ENCODE measurements around the gene ATP6V1B1.

Gene ATP6V1B1

DNA sequence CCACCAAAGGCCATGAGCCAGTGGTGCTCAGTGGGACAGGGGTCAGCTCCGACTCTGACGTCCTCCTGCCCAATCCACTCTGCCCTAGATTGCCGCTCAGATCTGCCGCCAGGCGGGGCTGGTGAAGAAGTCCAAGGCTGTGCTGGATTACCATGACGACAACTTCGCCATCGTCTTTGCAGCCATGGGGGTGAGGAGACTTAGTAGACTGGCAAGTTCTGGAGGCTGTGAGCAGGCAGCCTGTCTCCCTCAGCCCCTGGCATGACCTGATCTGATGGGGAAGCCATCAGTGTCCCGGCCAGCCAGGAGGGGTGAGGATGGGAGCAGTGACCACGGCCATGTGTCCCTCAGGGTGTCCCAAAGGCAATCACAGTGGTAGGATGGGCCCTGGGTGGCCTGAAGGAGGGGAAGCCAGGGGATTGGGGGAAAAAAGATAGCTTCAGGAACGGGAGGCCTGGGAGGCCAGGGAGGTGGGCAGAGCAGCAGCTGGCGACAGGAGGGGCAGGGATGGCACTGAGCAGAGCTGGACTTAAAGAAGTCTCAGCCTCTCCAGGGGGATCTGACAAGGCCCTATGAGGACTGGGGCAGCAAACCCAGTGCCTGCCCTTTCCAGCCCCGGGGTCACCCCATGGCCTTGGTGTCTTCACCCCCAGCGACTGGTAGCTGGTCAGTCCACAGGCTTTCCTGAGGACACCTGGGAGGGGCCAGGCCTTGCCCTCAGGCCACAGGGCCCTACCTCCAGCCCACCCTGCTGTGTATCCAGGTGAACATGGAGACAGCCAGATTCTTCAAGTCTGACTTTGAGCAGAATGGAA, 25.3 kb downstream of the ATP6V1B1 start:
- Histone ChIP-seq H3K9me2 (replicated peaks; ENCODE audit: control insufficient read depth, low read length) (no peaks in the 10 kb centered on the region), H3K4me1 (ENCODE audit: control insufficient read depth, low read length) (peaks cover 12% of the 10 kb centered on the region), H3K4me3 (ENCODE audit: low read length) (no peak overlapping the region), H3F3A (ENCODE audit: control insufficient read depth, insufficient read depth) (no peaks in the 10 kb centered on the region), H4K20me1 (ENCODE audit: control insufficient read depth, insufficient read depth, low read depth, low read length) (no peaks in the 10 kb centered on the region), H3K27ac (ENCODE audit: low read depth, low read length) (no peak overlapping the region), H3K79me2 (ENCODE audit: control insufficient read depth, low read length) (no peaks in the 10 kb centered on the region), H3K36me3 (ENCODE audit: control insufficient read depth, low read length) (no peaks in the 10 kb centered on the region), H3K27me3 (ENCODE audit: control insufficient read depth, low read length) (no peaks in the 10 kb centered on the region), H3K4me2 (ENCODE audit: low read length) (no peak overlapping the region), H3K9me3 (ENCODE audit: control insufficient read depth, insufficient read depth, low read length) (no peaks in the 10 kb centered on the region)
- TF ChIP-seq, protein P1, sequence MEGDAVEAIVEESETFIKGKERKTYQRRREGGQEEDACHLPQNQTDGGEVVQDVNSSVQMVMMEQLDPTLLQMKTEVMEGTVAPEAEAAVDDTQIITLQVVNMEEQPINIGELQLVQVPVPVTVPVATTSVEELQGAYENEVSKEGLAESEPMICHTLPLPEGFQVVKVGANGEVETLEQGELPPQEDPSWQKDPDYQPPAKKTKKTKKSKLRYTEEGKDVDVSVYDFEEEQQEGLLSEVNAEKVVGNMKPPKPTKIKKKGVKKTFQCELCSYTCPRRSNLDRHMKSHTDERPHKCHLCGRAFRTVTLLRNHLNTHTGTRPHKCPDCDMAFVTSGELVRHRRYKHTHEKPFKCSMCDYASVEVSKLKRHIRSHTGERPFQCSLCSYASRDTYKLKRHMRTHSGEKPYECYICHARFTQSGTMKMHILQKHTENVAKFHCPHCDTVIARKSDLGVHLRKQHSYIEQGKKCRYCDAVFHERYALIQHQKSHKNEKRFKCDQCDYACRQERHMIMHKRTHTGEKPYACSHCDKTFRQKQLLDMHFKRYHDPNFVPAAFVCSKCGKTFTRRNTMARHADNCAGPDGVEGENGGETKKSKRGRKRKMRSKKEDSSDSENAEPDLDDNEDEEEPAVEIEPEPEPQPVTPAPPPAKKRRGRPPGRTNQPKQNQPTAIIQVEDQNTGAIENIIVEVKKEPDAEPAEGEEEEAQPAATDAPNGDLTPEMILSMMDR (IDR thresholded peaks at IDR 0.05; ENCODE audit: low read depth, low read length, poor library complexity, severe bottlenecking) = no peak
- TF ChIP-seq EZH2phosphoT487 (IDR thresholded peaks at IDR 0.05; ENCODE audit: borderline replicate concordance, low read length) = no peak

DNA sequence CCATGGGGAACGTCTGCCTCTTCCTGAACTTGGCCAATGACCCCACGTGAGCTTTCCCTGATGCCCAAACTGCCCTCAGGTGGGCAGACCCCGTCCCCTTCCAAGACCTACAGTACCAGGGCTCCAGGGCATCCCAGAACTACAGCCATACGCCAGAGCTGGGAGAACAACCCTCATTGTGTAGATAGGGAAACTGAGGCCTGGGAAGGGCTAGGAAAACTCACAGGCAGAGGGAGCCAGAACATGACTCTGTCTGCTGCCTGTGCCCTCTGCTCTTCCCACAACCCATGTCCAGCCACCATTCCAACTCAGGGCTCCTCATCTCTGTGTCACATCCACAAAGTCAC, 25.9 kb downstream of the ATP6V1B1 start:
- Histone ChIP-seq H3F3A (ENCODE audit: control insufficient read depth, insufficient read depth) (no peaks in the 10 kb centered on the region), H3K36me3 (ENCODE audit: control insufficient read depth, low read length) (no peaks in the 10 kb centered on the region), H3K79me2 (ENCODE audit: control insufficient read depth, low read length) (no peaks in the 10 kb centered on the region), H3K9me3 (ENCODE audit: control insufficient read depth, insufficient read depth, low read length) (no peaks in the 10 kb centered on the region), H3K4me3 (ENCODE audit: low read length) (no peak overlapping the region), H3K27me3 (ENCODE audit: control insufficient read depth, low read length) (no peaks in the 10 kb centered on the region), H3K27ac (ENCODE audit: low read depth, low read length) (no peak overlapping the region), H4K20me1 (ENCODE audit: control insufficient read depth, insufficient read depth, low read depth, low read length) (no peaks in the 10 kb centered on the region), H3K4me2 (ENCODE audit: low read length) (no peak overlapping the region), H3K4me1 (ENCODE audit: control insufficient read depth, low read length) (peaks cover 12% of the 10 kb centered on the region), H3K9me2 (replicated peaks; ENCODE audit: control insufficient read depth, low read length) (no peaks in the 10 kb centered on the region)
- no peak for TF ChIP-seq EZH2phosphoT487 (IDR thresholded peaks at IDR 0.05; ENCODE audit: borderline replicate concordance, low read length)
- TF ChIP-seq, protein P1 (IDR thresholded peaks at IDR 0.05; ENCODE audit: low read depth, low read length, poor library complexity, severe bottlenecking) = no peak

DNA sequence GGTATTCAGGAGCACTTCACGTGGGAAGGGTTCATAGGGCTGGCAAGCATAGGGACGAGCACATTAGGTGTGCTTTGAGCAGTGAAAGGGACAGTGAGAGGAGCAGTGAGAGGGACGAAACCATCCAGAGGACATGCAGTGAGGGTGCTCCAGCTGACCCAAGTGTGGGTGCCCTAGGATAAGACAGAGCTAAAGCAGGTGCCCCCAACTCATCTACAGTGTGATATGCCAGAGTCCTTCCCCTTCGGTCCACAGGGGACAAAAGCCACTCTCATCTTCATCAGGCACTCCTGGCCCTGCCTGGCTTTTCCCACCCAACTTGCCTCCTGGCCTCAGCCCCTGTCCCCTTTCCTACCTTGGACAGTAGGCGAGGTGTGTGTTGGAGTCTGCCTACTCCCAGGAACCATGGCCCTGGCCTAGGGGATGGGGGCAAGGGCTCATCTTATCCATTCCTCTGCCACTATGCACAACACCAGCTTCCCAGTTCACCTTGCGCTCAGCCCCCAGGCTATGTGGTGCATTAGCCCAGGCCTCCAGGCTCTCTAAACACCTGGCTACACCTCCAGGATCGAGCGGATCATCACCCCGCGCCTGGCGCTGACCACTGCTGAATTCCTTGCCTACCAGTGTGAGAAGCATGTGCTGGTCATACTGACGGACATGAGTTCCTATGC, 26.6 kb downstream of the ATP6V1B1 start:
- Histone ChIP-seq H3K27me3 (ENCODE audit: control insufficient read depth, low read length) (no peaks in the 10 kb centered on the region), H3F3A (ENCODE audit: control insufficient read depth, insufficient read depth) (no peaks in the 10 kb centered on the region), H4K20me1 (ENCODE audit: control insufficient read depth, insufficient read depth, low read depth, low read length) (no peaks in the 10 kb centered on the region), H3K36me3 (ENCODE audit: control insufficient read depth, low read length) (no peaks in the 10 kb centered on the region), H3K4me2 (ENCODE audit: low read length) (no peak overlapping the region), H3K9me2 (replicated peaks; ENCODE audit: control insufficient read depth, low read length) (no peaks in the 10 kb centered on the region), H3K27ac (ENCODE audit: low read depth, low read length) (no peak overlapping the region), H3K4me1 (ENCODE audit: control insufficient read depth, low read length) (peaks cover 12% of the 10 kb centered on the region), H3K4me3 (ENCODE audit: low read length) (no peak overlapping the region), H3K79me2 (ENCODE audit: control insufficient read depth, low read length) (no peaks in the 10 kb centered on the region), H3K9me3 (ENCODE audit: control insufficient read depth, insufficient read depth, low read length) (no peaks in the 10 kb centered on the region)
- TF ChIP-seq, protein P1 (IDR thresholded peaks at IDR 0.05; ENCODE audit: low read depth, low read length, poor library complexity, severe bottlenecking) = no peak
- TF ChIP-seq EZH2phosphoT487 (IDR thresholded peaks at IDR 0.05; ENCODE audit: borderline replicate concordance, low read length) = no peak

Measured in DOHH2 (cell line).